HepG2 (cell line): ENCODE measurements around the gene KLHL11. TPM values are rescaled to one million over a fixed set of nuclear protein-coding genes. Genes with fewer than 3 reads are reported as not detected.
A peak's percentile ranks its signal among the peaks of the same experiment; 100 is the strongest.

Experiments
- ARNTL ChIP-seq: sonication (generic); formaldehyde crosslinking; IDR thresholded peaks from 2 replicates; pipeline ENCODE4 v1.4.0; 2020; ENCODE audit warnings: mild to moderate bottlenecking, missing genetic modification reagents
- CREB1 ChIP-seq, 2 experiments: fragments of 450-650 bp in 1 of 2; IDR thresholded peaks; 2 replicates each; pipeline ENCODE4 v1.6.1; 2016 to 2017; ENCODE audit warnings: control low read depth in 1 of 2, mild to moderate bottlenecking in 1 of 2, missing compliant biosample characterization in 1 of 2, missing genetic modification characterization in 1 of 2
- FOXA3 ChIP-seq: IDR thresholded peaks from 2 replicates; pipeline ENCODE4 v1.6.1; 2016; ENCODE audit warnings: missing genetic modification reagents, missing compliant biosample characterization
- HIVEP1 ChIP-seq: sonication (generic); formaldehyde crosslinking; IDR thresholded peaks from 2 replicates; pipeline ENCODE4 v1.4.0; 2020; ENCODE audit warnings: mild to moderate bottlenecking, missing genetic modification reagents
- HMGA1 ChIP-seq: sonication (generic); formaldehyde crosslinking; conservative IDR thresholded peaks from 2 replicates; pipeline ENCODE4 v1.4.0; 2020; ENCODE audit warnings: missing genetic modification reagents
- KDM5B ChIP-seq: sonication (generic); formaldehyde crosslinking; IDR thresholded peaks from 2 replicates; pipeline ENCODE4 v1.4.0; 2020; ENCODE audit warnings: missing genetic modification reagents, mild to moderate bottlenecking, borderline replicate concordance
- PRDM10 ChIP-seq: sonication (generic); formaldehyde crosslinking; IDR thresholded peaks from 2 replicates; pipeline ENCODE4 v1.4.0; 2020; ENCODE audit warnings: low read depth, missing genetic modification reagents
- SALL1 ChIP-seq: sonication (generic); formaldehyde crosslinking; IDR thresholded peaks from 2 replicates; pipeline ENCODE4 v1.8.0; 2022; ENCODE audit warnings: mild to moderate bottlenecking, missing genetic modification reagents
- SKI ChIP-seq: fragments of 450-650 bp; IDR thresholded peaks from one replicate; pipeline ENCODE4 v1.6.1; 2018; ENCODE audit warnings: mild to moderate bottlenecking; ENCODE audit not compliant: partially characterized antibody
- SP5 ChIP-seq: IDR thresholded peaks from 2 replicates; pipeline ENCODE4 v1.6.1; 2016; ENCODE audit warnings: low read depth, borderline replicate concordance
- TCF7 ChIP-seq: sonication (generic); IDR thresholded peaks from 2 replicates; pipeline ENCODE4 v1.6.1; 2016; ENCODE audit warnings: antibody characterized with exemption, low read depth
- THAP11 ChIP-seq: IDR thresholded peaks from 2 replicates; pipeline ENCODE4 v1.6.1; 2016; ENCODE audit warnings: missing biosample characterization, missing genetic modification reagents
- THRA ChIP-seq: sonication (generic); formaldehyde crosslinking; IDR thresholded peaks from 2 replicates; pipeline ENCODE4 v1.4.0; 2020; ENCODE audit warnings: missing genetic modification reagents, borderline replicate concordance
- ZBTB4 ChIP-seq: sonication (generic); formaldehyde crosslinking; IDR thresholded peaks from 2 replicates; pipeline ENCODE4 v1.4.0; 2020; ENCODE audit warnings: missing genetic modification reagents, mild to moderate bottlenecking, borderline replicate concordance
- ZNF274 ChIP-seq: sonication (generic); formaldehyde crosslinking; IDR thresholded peaks from 2 replicates; pipeline ENCODE4 v1.5.1; 2020; ENCODE audit warnings: mild to moderate bottlenecking, missing genetic modification reagents
- ZNF512B ChIP-seq: sonication (generic); formaldehyde crosslinking; IDR thresholded peaks from 2 replicates; pipeline ENCODE4 v1.5.1; 2020; ENCODE audit warnings: missing genetic modification reagents, mild to moderate bottlenecking, borderline replicate concordance
- ZNF552 ChIP-seq: sonication (generic); formaldehyde crosslinking; IDR thresholded peaks from 2 replicates; pipeline ENCODE4 v1.9.0; 2022; ENCODE audit warnings: missing genetic modification reagents, mild to moderate bottlenecking, borderline replicate concordance
- ZNF713 ChIP-seq: sonication (generic); formaldehyde crosslinking; IDR thresholded peaks from 2 replicates; pipeline ENCODE4 v1.4.0; 2020; ENCODE audit warnings: mild to moderate bottlenecking, missing genetic modification reagents
- ZNF850 ChIP-seq: sonication (generic); formaldehyde crosslinking; conservative IDR thresholded peaks from 2 replicates; pipeline ENCODE4 v1.9.0; 2021; ENCODE audit warnings: mild to moderate bottlenecking, missing genetic modification reagents
- polyA plus RNA-seq, 8 experiments: library from polyadenylated mRNA; depleted of rRNA in 3 of 8; stranded (reverse) in 7 of 8; unstranded in 1 of 8; fragments of >200 nt; fragmentation: Illumina TruSeq in 4 of 8; extraction: Trizol in 4 of 8; gene quantifications; 2 replicates each; pipeline versions ENCODE4 v1.2.1 to v1.2.3, GENCODE V29; 2011 to 2016; ENCODE audit warnings: low read depth in 4 of 8, missing spikeins in 1 of 8, mixed read lengths in 1 of 8; ENCODE audit not compliant: insufficient read depth in 1 of 8
- total RNA-seq, 5 experiments: library from RNA; depleted of rRNA; stranded (reverse); fragments of >200 nt; fragmentation: Illumina TruSeq; extraction: Trizol; gene quantifications; 2 replicates each; pipeline ENCODE4 v1.2.3, GENCODE V29; 2016; ENCODE audit warnings: low read depth in 1 of 5

Gene KLHL11
- total and polyA plus RNA-seq, 2 of the 13 experiments (the other 11 are each of a cell fraction or from before 2014, with no cell fraction given): 7.7 to 27.5 TPM

- TF ChIP-seq ARNTL (CRISPR knock-in tag) (no peak), ZNF552 (CRISPR knock-in tag) (no peak), SALL1 (peak; percentile 29; the same call in 1 of the 2 replicates), ZBTB4 (CRISPR knock-in tag) (peak; percentile 46; the same call in 1 of the 2 replicates), ZNF713 (CRISPR knock-in tag) (no peak), ZNF274 (CRISPR knock-in tag) (no peak), ZNF512B (CRISPR knock-in tag) (no peak), ZNF850 (no peak), THRA (CRISPR knock-in tag) (peak; percentile 24; the same call in 1 of the 2 replicates), THAP11 (peak; percentile 23; the same call in 1 of the 2 replicates), FOXA3 (CRISPR knock-in tag) (no peak), HIVEP1 (0 out of 2 replicates have a peak, but pooled peaks have one; percentile 21), HMGA1 (CRISPR knock-in tag) (no peak), PRDM10 (CRISPR knock-in tag) (peak; percentile 33; the same call in 1 of the 2 replicates), SP5 (0 out of 2 replicates have a peak, but pooled peaks have one; percentile 30), KDM5B (CRISPR knock-in tag) (no peak), CREB1 (IDR thresholded peaks at IDR 0.05) (peak; percentile 31; the same call in 1 of the 2 replicates), CREB1 (CRISPR knock-in tag; IDR thresholded peaks at IDR 0.05) (peak; percentile 38; the same call in 1 of the 2 replicates), SKI (no peak), TCF7 (no peak)
These were observed 49.1 kb upstream of the KLHL11 start (continued) for GRCh38 chr17:41914358-41914766.
